A673 (cell line): ENCODE measurements around the gene PAAF1. TPM values are rescaled to one million over a fixed set of nuclear protein-coding genes. Genes with fewer than 3 reads are reported as not detected.
"Not testable (repeated sequence)": the region's sequence is repeated elsewhere in the genome, so short reads cannot be mapped to it uniquely, and the experiment has no call there.

Experiments used
- BruUV-seq: library from RNA; stranded (reverse); fragments of 400-500 nt; replicated peaks from 2 replicates; lab custom pipeline; 2021; lab: Mats Ljungman, UMichigan
- CTCF ChIA-PET: fragments of 300-600 bp; sonication (Branson Sonifier 250); formaldehyde crosslinking; loops from one replicate; lab custom pipeline; 2022; ENCODE audit warnings: antibody characterized with exemption; lab: Charles Lee
- POLR2A ChIA-PET: fragments of 300-600 bp; sonication (Branson Sonifier 250); formaldehyde crosslinking; loops from one replicate; lab custom pipeline; 2022; ENCODE audit warnings: antibody characterized with exemption; ENCODE audit not compliant: low non-redundant PET; lab: Charles Lee
- DNase-seq: peaks from one replicate; pipeline ENCODE4 v3.0.0-alpha.2; 2015; ENCODE audit warnings: low spot score
- H3K27ac ChIP-seq: fragments of 200-600 bp; sonication (generic); 2 replicates; pipeline ENCODE4 v1.5.1; 2016; ENCODE audit warnings: mixed run types, low read depth, mild to moderate bottlenecking, mixed read lengths, antibody characterized with exemption, low read length; ENCODE audit not compliant: poor library complexity, severe bottlenecking
- H3K27me3 ChIP-seq: fragments of 200-600 bp; sonication (generic); replicated peaks from 2 replicates; pipeline ENCODE4 v1.6.1; 2017; ENCODE audit warnings: mixed run types, low read depth, mild to moderate bottlenecking, mixed read lengths, antibody characterized with exemption, low read length; ENCODE audit not compliant: insufficient read depth, poor library complexity
- H3K36me3 ChIP-seq: fragments of 200-600 bp; sonication (generic); 2 replicates; pipeline ENCODE4 v1.6.1; 2016; ENCODE audit warnings: mixed run types, mild to moderate bottlenecking, mixed read lengths, antibody characterized with exemption, low read length; ENCODE audit not compliant: insufficient read depth, poor library complexity, severe bottlenecking
- H3K4me1 ChIP-seq: fragments of 200-600 bp; sonication (generic); 2 replicates; pipeline ENCODE4 v1.6.1; 2017; ENCODE audit warnings: mixed run types, mild to moderate bottlenecking, mixed read lengths, antibody characterized with exemption, low read length; ENCODE audit not compliant: insufficient read depth, poor library complexity, severe bottlenecking
- H3K4me3 ChIP-seq: fragments of 200-600 bp; sonication (generic); 2 replicates; pipeline ENCODE4 v1.5.1; 2016; ENCODE audit warnings: low read depth, mixed run types, mild to moderate bottlenecking, mixed read lengths, low read length; ENCODE audit not compliant: poor library complexity, severe bottlenecking
- H3K9me3 ChIP-seq: fragments of 200-600 bp; sonication (generic); 2 replicates; pipeline ENCODE4 v1.6.1; 2016; ENCODE audit warnings: mixed run types, low read depth, mild to moderate bottlenecking, mixed read lengths, antibody characterized with exemption, low read length; ENCODE audit not compliant: poor library complexity, severe bottlenecking
- EZH2 ChIP-seq: fragments of 200-600 bp; sonication (generic); IDR thresholded peaks from 2 replicates; pipeline ENCODE4 v1.6.1; 2017; ENCODE audit warnings: borderline replicate concordance, low read depth, mild to moderate bottlenecking, mixed read lengths, antibody characterized with exemption, low read length; ENCODE audit not compliant: poor library complexity, severe bottlenecking
- intact Hi-C: fragments of 100-400 bp; cut with micrococcal nuclease; formaldehyde crosslinking; loops from one replicate; pipeline ENCODE4 v1.10.0; 2022; ENCODE audit not compliant: unreplicated experiment
- total RNA-seq: library from RNA; stranded (reverse); gene quantifications from 2 replicates; pipeline ENCODE4 v1.2.3, GENCODE V29; 2021
- TF ChIP-seq, protein P1 (sequence below): fragments of 300-800, 200-600 bp; sonication (generic); conservative IDR thresholded peaks from 2 replicates; pipeline ENCODE4 v1.5.1; 2017; ENCODE audit warnings: low read depth, mild to moderate bottlenecking, antibody characterized with exemption, low read length, moderate library complexity, mixed read lengths

PAAF1 gene
- total RNA-seq, 1 experiment from 2014 or later: 20.3 TPM

DNA sequence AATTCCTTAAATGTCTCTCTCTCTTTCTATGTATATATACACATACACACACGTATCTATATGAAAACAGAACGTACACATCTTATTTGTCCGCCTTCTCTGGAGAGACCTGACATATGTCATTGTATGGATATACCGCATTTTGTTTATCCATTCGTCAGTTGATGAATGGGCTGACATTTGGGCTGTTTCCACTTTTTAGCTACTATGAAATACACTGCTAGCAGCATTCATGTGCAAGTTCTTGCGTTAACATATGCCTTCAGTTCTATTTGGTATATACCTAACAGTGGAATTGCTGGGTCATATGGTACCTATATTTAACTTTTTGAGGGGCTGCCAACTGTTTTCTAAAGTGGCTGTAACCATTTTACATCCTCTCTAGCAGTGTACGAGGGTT is 56.0 kb downstream of the PAAF1 start:
- ChIA-PET POLR2A (no interaction called here), CTCF (interaction anchor here (0.7 kb wide), 1 partner anchor 319 kb away, joined by 3 read pairs; no protein-coding TSS in a partner anchor)
- no peak for DNase-seq
- BruUV-seq: no TSS peak
- Histone ChIP-seq H3K36me3 (peaks cover 6% of the 10 kb centered on the region), H3K27ac (no peak overlapping the region), H3K9me3 (no peaks in the 10 kb centered on the region), H3K4me1 (peaks cover 5% of the 10 kb centered on the region), H3K27me3 (no peaks in the 10 kb centered on the region), H3K4me3 (no peak overlapping the region)
- intact Hi-C loops: loop anchor here (5.0 to 10.0 kb wide), 2 partner anchors 268 to 530 kb away; no protein-coding TSS in a partner anchor
- TF ChIP-seq EZH2: no peak
- TF ChIP-seq, protein P1, sequence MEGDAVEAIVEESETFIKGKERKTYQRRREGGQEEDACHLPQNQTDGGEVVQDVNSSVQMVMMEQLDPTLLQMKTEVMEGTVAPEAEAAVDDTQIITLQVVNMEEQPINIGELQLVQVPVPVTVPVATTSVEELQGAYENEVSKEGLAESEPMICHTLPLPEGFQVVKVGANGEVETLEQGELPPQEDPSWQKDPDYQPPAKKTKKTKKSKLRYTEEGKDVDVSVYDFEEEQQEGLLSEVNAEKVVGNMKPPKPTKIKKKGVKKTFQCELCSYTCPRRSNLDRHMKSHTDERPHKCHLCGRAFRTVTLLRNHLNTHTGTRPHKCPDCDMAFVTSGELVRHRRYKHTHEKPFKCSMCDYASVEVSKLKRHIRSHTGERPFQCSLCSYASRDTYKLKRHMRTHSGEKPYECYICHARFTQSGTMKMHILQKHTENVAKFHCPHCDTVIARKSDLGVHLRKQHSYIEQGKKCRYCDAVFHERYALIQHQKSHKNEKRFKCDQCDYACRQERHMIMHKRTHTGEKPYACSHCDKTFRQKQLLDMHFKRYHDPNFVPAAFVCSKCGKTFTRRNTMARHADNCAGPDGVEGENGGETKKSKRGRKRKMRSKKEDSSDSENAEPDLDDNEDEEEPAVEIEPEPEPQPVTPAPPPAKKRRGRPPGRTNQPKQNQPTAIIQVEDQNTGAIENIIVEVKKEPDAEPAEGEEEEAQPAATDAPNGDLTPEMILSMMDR: no peak

DNA sequence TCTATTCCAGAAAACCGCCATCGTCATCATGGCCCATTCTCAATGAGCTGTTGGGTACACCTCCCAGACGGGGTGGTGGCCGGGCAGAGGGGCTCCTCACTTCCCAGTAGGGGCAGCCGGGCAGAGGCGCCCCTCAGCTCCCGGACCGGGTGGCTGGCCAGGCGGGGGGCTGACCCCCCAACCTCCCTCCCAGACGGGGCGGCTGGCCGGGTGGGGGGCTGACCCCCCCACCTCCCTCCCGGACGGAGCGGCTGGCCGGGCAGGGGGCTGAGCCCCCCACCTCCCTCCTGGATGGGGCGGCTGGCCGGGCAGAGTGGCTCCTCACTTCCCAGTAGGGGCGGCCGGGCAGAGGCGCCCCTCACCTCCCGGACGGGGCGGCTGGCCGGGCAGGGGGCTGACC is 59.2 kb downstream of the PAAF1 start:
- H3K27ac ChIP-seq, DNase-seq, H3K9me3 ChIP-seq, H3K4me3 ChIP-seq, H3K27me3 ChIP-seq, BruUV-seq, CTCF ChIA-PET, H3K36me3 ChIP-seq, H3K4me1 ChIP-seq, POLR2A ChIA-PET: not testable (repeated sequence)
- intact Hi-C loops: loop anchor here (10.0 kb wide), 1 partner anchor 271 kb away; no protein-coding TSS in a partner anchor

DNA sequence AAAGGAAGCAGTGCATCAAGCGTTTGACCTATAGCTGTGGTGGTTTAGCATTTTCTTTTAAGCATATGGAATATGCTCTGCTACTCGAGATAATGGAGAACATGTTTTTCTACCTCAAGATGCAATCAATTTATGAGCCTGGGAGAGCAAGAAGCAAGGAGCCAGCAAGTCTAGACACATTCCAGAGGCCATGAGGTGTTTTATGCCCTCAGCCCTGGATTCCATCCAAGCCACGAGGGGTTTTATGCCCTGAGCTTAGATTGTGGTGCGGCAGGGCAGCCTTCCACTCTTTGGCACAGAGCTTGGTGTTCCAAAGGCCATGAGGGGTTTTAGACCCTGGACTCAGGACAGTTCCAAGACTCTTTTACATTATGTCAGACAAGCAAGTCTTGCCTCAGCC is 62.3 kb downstream of the PAAF1 start:
- ChIA-PET POLR2A (no interaction called here), CTCF (no interaction called here)
- Histone ChIP-seq H3K27ac (no peak overlapping the region), H3K9me3 (peaks cover 4% of the 10 kb centered on the region), H3K27me3 (no peaks in the 10 kb centered on the region), H3K36me3 (no peaks in the 10 kb centered on the region), H3K4me1 (no peaks in the 10 kb centered on the region), H3K4me3 (no peak overlapping the region)
- BruUV-seq: no TSS peak
- intact Hi-C loops: loop anchor here (10.0 kb wide), 1 partner anchor 274 kb away; no protein-coding TSS in a partner anchor
- no peak for DNase-seq
- TF ChIP-seq, protein P1: no peak
- no peak for TF ChIP-seq EZH2
